Trophoblast cell (in vitro differentiated cells and primary cell): ENCODE data around the gene NKPD1.

Source experiments
- DNase-seq, 2 donors: peaks; one replicate each; pipeline ENCODE4 v3.0.0-alpha.2; 2016
- H2AFZ ChIP-seq: 2 replicates; pipeline ENCODE4 v1.6.1; 2013; ENCODE audit warnings: low read length, moderate library complexity, mild to moderate bottlenecking; ENCODE audit not compliant: insufficient read depth, poor library complexity
- H2AK5ac ChIP-seq: 2 replicates; pipeline ENCODE4 v1.6.1; 2013; ENCODE audit warnings: mild to moderate bottlenecking, low read length
- H2BK120ac ChIP-seq: 2 replicates; pipeline ENCODE4 v1.6.1; 2013; ENCODE audit warnings: low read length, mild to moderate bottlenecking, moderate library complexity; ENCODE audit not compliant: insufficient read depth, poor library complexity
- H2BK12ac ChIP-seq: 2 replicates; pipeline ENCODE4 v1.6.1; 2013; ENCODE audit warnings: mild to moderate bottlenecking, low read length, moderate library complexity
- H2BK5ac ChIP-seq: 2 replicates; pipeline ENCODE4 v1.6.1; 2013; ENCODE audit warnings: low read length, low read depth, moderate library complexity, mild to moderate bottlenecking; ENCODE audit not compliant: poor library complexity
- H3K14ac ChIP-seq: 2 replicates; pipeline ENCODE4 v1.6.1; 2013; ENCODE audit warnings: mild to moderate bottlenecking, low read length
- H3K18ac ChIP-seq: 2 replicates; pipeline ENCODE4 v1.6.1; 2013; ENCODE audit warnings: mild to moderate bottlenecking, low read length
- H3K23ac ChIP-seq: 2 replicates; pipeline ENCODE4 v1.6.1; 2013; ENCODE audit warnings: low read length
- H3K27ac ChIP-seq: 2 replicates; pipeline ENCODE4 v1.5.1; 2013; ENCODE audit warnings: low read depth, mild to moderate bottlenecking, inconsistent platforms, low read length, moderate library complexity
- H3K27me3 ChIP-seq: 2 replicates; pipeline ENCODE4 v1.6.1; 2013; ENCODE audit warnings: inconsistent platforms, mild to moderate bottlenecking, low read length, moderate library complexity; ENCODE audit not compliant: insufficient read depth
- H3K36me3 ChIP-seq, 2 experiments: 1 replicate in 1 of 2; 2 replicates in 1 of 2; pipeline ENCODE4 v1.6.1; 2013; ENCODE audit warnings: low read length in 2 of 2, mild to moderate bottlenecking in 2 of 2, moderate library complexity in 1 of 2; ENCODE audit not compliant: insufficient read depth in 2 of 2, control insufficient read depth in 1 of 2
- H3K4ac ChIP-seq: 2 replicates; pipeline ENCODE4 v1.6.1; 2013; ENCODE audit warnings: low read depth, mild to moderate bottlenecking, low read length, moderate library complexity
- H3K4me1 ChIP-seq, 2 experiments: 1 replicate in 1 of 2; 2 replicates in 1 of 2; pipeline ENCODE4 v1.6.1; 2013; ENCODE audit warnings: low read length in 2 of 2, mild to moderate bottlenecking in 2 of 2, moderate library complexity in 1 of 2; ENCODE audit not compliant: insufficient read depth in 2 of 2, control insufficient read depth in 1 of 2
- H3K4me2 ChIP-seq: 2 replicates; pipeline ENCODE4 v1.6.1; 2013; ENCODE audit warnings: inconsistent platforms, mild to moderate bottlenecking, low read length, moderate library complexity
- H3K4me3 ChIP-seq: 2 replicates; pipeline ENCODE4 v1.5.1; 2013; ENCODE audit warnings: mild to moderate bottlenecking, low read depth, low read length, inconsistent platforms
- H3K79me1 ChIP-seq: one replicate; pipeline ENCODE4 v1.6.1; 2013; ENCODE audit warnings: low read length
- H3K79me2 ChIP-seq: 2 replicates; pipeline ENCODE4 v1.6.1; 2013; ENCODE audit warnings: low read length, mild to moderate bottlenecking; ENCODE audit not compliant: control insufficient read depth, insufficient read depth, poor library complexity
- H3K9ac ChIP-seq: 2 replicates; pipeline ENCODE4 v1.6.1; 2013; ENCODE audit warnings: mild to moderate bottlenecking, low read length
- H3K9me3 ChIP-seq: 2 replicates; pipeline ENCODE4 v1.6.1; 2013; ENCODE audit warnings: low read depth, mild to moderate bottlenecking, control low read depth, inconsistent platforms, low read length; ENCODE audit not compliant: insufficient read depth
- H4K12ac ChIP-seq: 2 replicates; pipeline ENCODE4 v1.6.1; 2013; ENCODE audit warnings: low read depth, mild to moderate bottlenecking, low read length, moderate library complexity
- H4K8ac ChIP-seq: 2 replicates; pipeline ENCODE4 v1.6.1; 2013; ENCODE audit warnings: low read depth, mild to moderate bottlenecking, low read length, moderate library complexity
- H4K91ac ChIP-seq: one replicate; pipeline ENCODE4 v1.6.1; 2013; ENCODE audit warnings: low read depth, mild to moderate bottlenecking, low read length, moderate library complexity
- WGBS: extraction: QIAGEN DNeasy Blood & Tissue Kit; methylation state at CpG from one replicate; pipeline ENCODE4 v1.1.7; 2013; ENCODE audit warnings: missing lambda C conversion rate; ENCODE audit not compliant: insufficient read length, insufficient coverage; ENCODE audit errors: extremely low coverage; 5-methylcytosine and 5-hydroxymethylcytosine counted together

The NKPD1 gene

DNA sequence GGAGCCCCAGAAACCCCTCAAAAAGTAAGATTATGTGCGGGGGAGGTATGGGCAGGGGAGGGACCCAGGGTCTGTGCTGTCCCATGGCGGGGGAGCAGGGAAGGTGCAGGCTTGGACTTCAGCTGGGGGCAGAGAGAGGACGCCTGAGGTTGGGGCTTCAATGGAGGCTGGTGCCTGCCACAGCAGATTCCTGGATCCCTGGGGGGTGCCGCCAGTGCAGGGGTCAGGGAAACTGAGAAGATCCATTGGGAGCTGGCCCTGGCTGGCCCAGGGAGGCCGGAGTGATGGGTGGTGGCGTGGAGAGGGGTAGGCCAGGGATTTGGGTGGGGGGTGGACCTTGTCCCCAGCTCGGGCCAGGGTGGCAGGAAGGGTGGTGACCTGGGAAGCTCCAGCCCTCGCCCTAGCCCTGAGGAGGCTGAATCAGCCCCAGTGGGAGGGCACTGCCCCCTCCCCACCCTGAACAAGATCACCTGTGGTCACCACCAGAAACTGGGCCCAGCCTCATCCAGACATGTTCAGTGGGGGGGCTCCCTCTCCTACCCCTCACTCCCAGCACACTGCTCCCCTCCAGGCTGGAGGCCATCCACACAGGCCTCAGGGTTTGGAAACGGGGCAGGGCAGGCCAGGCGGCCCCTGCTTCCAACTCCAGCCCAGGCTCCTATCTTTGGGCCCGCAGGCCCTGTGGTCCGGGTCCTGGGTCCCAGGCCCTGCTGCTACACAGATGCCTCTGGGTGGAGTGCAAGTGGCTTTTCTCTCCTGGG is 1.4 kb downstream of the NKPD1 start:
- Histone ChIP-seq H3K9me3 (no peaks in the 10 kb centered on the region), H2BK12ac (no peak overlapping the region), H3K4me3 (no peak overlapping the region), H3K23ac (no peak overlapping the region), H3K79me2 (no peaks in the 10 kb centered on the region), H4K8ac (no peak overlapping the region), H3K9ac (no peak overlapping the region), H2BK120ac (no peak overlapping the region), H3K27me3 (no peaks in the 10 kb centered on the region), H3K18ac (no peak overlapping the region), H3K4me1 (peaks cover 16 to 17% of the 10 kb centered on the region in 2 experiments), H3K27ac (no peak overlapping the region), H2BK5ac (no peak overlapping the region), H3K79me1 (no peaks in the 10 kb centered on the region), H4K91ac (no peak overlapping the region), H2AK5ac (no peak overlapping the region), H3K4ac (no peak overlapping the region), H3K36me3 (no peaks in the 10 kb centered on the region), H4K12ac (no peak overlapping the region), H3K4me2 (no peak overlapping the region), H2AFZ (no peak overlapping the region), H3K14ac (no peak overlapping the region)
- WGBS: no CpG with 5 or more reads among the region's 12 CpGs
- no peak for DNase-seq

DNA sequence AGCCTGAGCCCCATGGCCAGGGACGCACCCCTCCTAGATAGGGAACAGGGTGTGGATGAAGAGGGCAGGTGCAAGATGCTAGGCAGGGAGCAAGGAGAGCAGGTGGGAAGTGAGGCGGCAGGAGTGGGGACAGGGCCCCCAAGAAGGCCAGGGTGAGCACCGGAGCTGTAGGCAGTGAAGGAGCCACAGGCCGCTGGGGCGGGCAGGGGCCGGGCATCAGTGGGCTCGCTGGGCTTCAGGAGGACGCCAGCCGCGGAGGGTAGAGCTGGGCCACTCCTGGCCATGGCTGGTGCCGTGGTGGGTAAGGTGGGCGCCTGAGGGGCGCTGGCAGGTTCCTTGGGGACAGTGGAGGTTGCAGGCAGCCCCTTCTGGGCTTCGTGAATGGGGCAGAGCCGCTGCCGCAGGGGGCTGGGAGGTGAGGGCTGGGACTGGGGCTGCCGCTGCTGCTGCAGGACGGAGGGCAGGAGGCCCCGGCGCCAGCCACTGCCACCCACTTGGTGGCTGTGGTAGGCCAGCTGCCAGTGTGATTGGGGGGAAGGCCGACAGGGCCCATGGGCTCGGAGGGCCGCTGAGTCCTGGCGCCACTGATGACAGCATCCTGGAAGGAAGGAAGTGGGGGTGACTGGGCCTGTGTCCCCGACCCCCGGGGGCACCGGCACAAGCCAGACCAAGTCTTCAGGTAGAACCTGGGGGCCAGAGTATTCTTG is 2.1 kb downstream of the NKPD1 start:
- no peaks in the 10 kb centered on the region for H3K79me1 ChIP-seq
- no peak overlapping the region for H3K4ac ChIP-seq
- peaks cover 6% of the 10 kb centered on the region for H3K27me3 ChIP-seq
- H3K14ac ChIP-seq: no peak overlapping the region
- no peak overlapping the region for H4K8ac ChIP-seq
- no peak overlapping the region for H2BK5ac ChIP-seq
- H2AK5ac ChIP-seq: no peak overlapping the region
- H3K4me3 ChIP-seq: no peak overlapping the region
- no peak overlapping the region for H3K9ac ChIP-seq
- peaks cover 14 to 15% of the 10 kb centered on the region in 2 experiments for H3K4me1 ChIP-seq
- no peak overlapping the region for H3K27ac ChIP-seq
- no peak for DNase-seq
- no peaks in the 10 kb centered on the region for H3K79me2 ChIP-seq
- WGBS: no CpG with 5 or more reads among the region's 27 CpGs
- no peak overlapping the region for H3K4me2 ChIP-seq
- H3K36me3 ChIP-seq: no peaks in the 10 kb centered on the region
- H2BK120ac ChIP-seq: no peak overlapping the region
- no peak overlapping the region for H2AFZ ChIP-seq
- H3K18ac ChIP-seq: no peak overlapping the region
- no peak overlapping the region for H4K12ac ChIP-seq
- H4K91ac ChIP-seq: no peak overlapping the region
- H3K9me3 ChIP-seq: peaks cover under 1% of the 10 kb centered on the region
- no peak overlapping the region for H3K23ac ChIP-seq
- no peak overlapping the region for H2BK12ac ChIP-seq

DNA sequence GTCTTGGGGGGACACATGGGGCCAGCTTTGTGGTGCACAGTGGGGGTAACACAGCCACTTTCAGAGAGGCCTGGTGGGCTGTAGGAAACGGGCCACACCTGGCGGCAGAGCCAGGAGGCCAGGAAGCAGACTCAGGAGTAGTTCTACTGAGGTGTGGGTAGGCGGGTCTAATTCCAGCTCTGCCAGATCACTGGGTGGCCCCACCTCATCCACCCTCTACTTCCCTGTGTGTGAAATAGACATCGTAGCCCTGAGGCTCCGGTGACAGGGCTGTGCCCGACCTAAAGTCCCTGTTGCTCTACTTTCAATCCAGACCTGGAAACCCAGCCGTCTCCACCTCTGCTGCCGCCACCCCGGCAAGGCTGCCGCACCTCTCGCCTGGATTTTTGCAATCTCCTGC is 4.0 kb downstream of the NKPD1 start:
- no peak overlapping the region for H4K91ac ChIP-seq
- no peak overlapping the region for H2BK120ac ChIP-seq
- no peaks in the 10 kb centered on the region for H3K79me2 ChIP-seq
- H3K23ac ChIP-seq: no peak overlapping the region
- H3K9ac ChIP-seq: no peak overlapping the region
- H3K4me2 ChIP-seq: no peak overlapping the region
- no peak overlapping the region for H2AFZ ChIP-seq
- H3K4me1 ChIP-seq: peaks cover 14 to 18% of the 10 kb centered on the region in 2 experiments
- H3K14ac ChIP-seq: no peak overlapping the region
- DNase-seq: no peak
- no peaks in the 10 kb centered on the region for H3K79me1 ChIP-seq
- H2BK12ac ChIP-seq: no peak overlapping the region
- H3K36me3 ChIP-seq: no peaks in the 10 kb centered on the region
- H4K8ac ChIP-seq: no peak overlapping the region
- no peak overlapping the region for H4K12ac ChIP-seq
- no peak overlapping the region for H3K4ac ChIP-seq
- WGBS: no CpG with 5 or more reads among the region's 11 CpGs
- H2BK5ac ChIP-seq: no peak overlapping the region
- no peak overlapping the region for H3K4me3 ChIP-seq
- no peak overlapping the region for H3K27ac ChIP-seq
- no peak overlapping the region for H2AK5ac ChIP-seq
- peaks cover 17% of the 10 kb centered on the region for H3K9me3 ChIP-seq
- peaks cover 22% of the 10 kb centered on the region for H3K27me3 ChIP-seq
- no peak overlapping the region for H3K18ac ChIP-seq

DNA sequence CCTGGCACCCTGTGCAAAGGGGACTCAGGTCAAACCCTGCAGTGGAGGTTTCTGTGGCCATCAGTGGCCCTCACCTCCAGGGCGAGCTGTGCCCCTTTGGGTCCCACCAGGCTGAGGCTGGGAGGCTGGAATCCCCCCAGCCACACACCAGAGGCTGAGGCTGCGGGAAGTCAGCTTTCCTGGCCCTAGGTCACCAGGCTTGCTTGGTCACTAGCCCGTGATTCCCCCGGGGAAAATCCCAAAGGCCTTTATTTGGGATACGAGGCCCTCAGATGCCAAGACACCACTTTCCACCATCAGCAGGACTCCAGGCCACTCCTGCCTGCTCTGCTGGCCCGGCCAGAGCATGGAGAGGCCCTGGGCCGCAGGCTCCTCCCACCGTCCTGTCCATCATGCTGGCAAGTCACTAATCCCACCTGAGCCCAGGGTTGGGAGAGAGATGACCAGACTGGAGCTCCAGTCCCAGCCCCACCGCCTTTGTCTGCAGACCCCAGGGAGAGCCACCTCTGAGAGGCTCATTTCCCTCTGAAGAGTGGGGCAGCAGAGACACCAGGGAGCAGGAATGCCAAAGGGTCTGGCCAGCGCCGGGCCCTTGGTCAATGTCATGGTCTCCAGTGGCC is 4.7 kb downstream of the NKPD1 start:
- no peaks in the 10 kb centered on the region for H3K79me2 ChIP-seq
- no peak overlapping the region for H3K18ac ChIP-seq
- WGBS: no CpG with 5 or more reads among the region's 11 CpGs
- no peak overlapping the region for H4K91ac ChIP-seq
- DNase-seq: no peak
- H3K36me3 ChIP-seq: no peaks in the 10 kb centered on the region
- H3K9ac ChIP-seq: no peak overlapping the region
- no peak overlapping the region for H2AK5ac ChIP-seq
- no peak overlapping the region for H3K14ac ChIP-seq
- H3K4me2 ChIP-seq: no peak overlapping the region
- no peak overlapping the region for H2BK5ac ChIP-seq
- no peak overlapping the region for H3K27ac ChIP-seq
- no peak overlapping the region for H4K8ac ChIP-seq
- no peak overlapping the region for H2BK12ac ChIP-seq
- no peak overlapping the region for H3K23ac ChIP-seq
- H3K27me3 ChIP-seq: peaks cover 22% of the 10 kb centered on the region
- H3K4ac ChIP-seq: no peak overlapping the region
- peaks cover 9 to 12% of the 10 kb centered on the region in 2 experiments for H3K4me1 ChIP-seq
- no peak overlapping the region for H3K4me3 ChIP-seq
- no peak overlapping the region for H2BK120ac ChIP-seq
- no peaks in the 10 kb centered on the region for H3K79me1 ChIP-seq
- H3K9me3 ChIP-seq: peaks cover 17% of the 10 kb centered on the region
- no peak overlapping the region for H2AFZ ChIP-seq
- no peak overlapping the region for H4K12ac ChIP-seq
